Natural killer cell treated with Interleukin-12 subunit alpha and Interleukin-12 subunit beta and Interleukin-15 and Interleukin-18, amount 100 ng/mL, for 72 hours (primary cell): ENCODE measurements around the gene NPFFR1. TPM values are rescaled to one million over a fixed set of nuclear protein-coding genes. Genes with fewer than 3 reads are reported as not detected.

ENCODE experiments used
- total RNA-seq, 2 donors: library from RNA; stranded (reverse); gene quantifications; one replicate each; pipeline ENCODE4 v1.2.3, GENCODE V29; 2022

NPFFR1 gene
- total RNA-seq, 2 donors from 2014 or later = 0.02 TPM; not detected in 1

Other genes with a start within 250 kb of the NPFFR1 start
- under 1 TPM; 0.43 to 0.56 TPM for gene MACROH2A2, start 231.2 kb downstream of the NPFFR1 start, total RNA-seq
- gene AIFM2, start 151.2 kb downstream of the NPFFR1 start, total RNA-seq = 10 to 100 TPM; 13.0 to 19.9 TPM
- gene TYSND1, start 137.3 kb downstream of the NPFFR1 start, total RNA-seq = 10 to 100 TPM in 1 of 2 donors, 1 to 10 TPM in 1; 8.0 to 13.3 TPM
- 100 to 1,000 TPM; 103 to 131 TPM for gene SAR1A, start 113.5 kb downstream of the NPFFR1 start, total RNA-seq
- gene PPA1, start 50.6 kb downstream of the NPFFR1 start, total RNA-seq = 100 to 1,000 TPM; 263 to 285 TPM
- gene LRRC20, start 98.6 kb upstream of the NPFFR1 start, total RNA-seq = 10 to 100 TPM in 1 of 2 donors, 1 to 10 TPM in 1; 6.5 to 17.1 TPM
- 10 to 100 TPM; 49.8 to 54.6 TPM for gene EIF4EBP2, start 120.1 kb upstream of the NPFFR1 start, total RNA-seq
- gene NODAL, start 157.7 kb upstream of the NPFFR1 start, total RNA-seq = not detected
- gene PALD1, start 194.8 kb upstream of the NPFFR1 start, total RNA-seq = 1 to 10 TPM in 1 of 2 donors, under 1 TPM in 1; 0.33 to 1.4 TPM